Right atrium auricular region (tissue), 2 donors: Measurements from ENCODE around the gene CSMD2. TPM values are rescaled to one million over a fixed set of nuclear protein-coding genes. Genes with fewer than 3 reads are reported as not detected.

Experiments
- DNase-seq: peaks from one replicate; pipeline ENCODE4 v3.0.0-alpha.2; 2019; ENCODE audit warnings: low spot score
- H3K27ac ChIP-seq, 2 donors: fragments of 200-600 bp; sonication (generic); 1 replicate in 1 of 2; 2 replicates in 1 of 2; pipeline ENCODE4 v1.5.1; 2016 to 2019
- H3K27me3 ChIP-seq, 2 donors: fragments of 200-600 bp; sonication (generic); one replicate each; pipeline versions ENCODE4 v1.5.1 to v1.6.0; 2017 to 2019
- H3K36me3 ChIP-seq: fragments of 200-600 bp; sonication (generic); one replicate; pipeline ENCODE4 v1.5.1; 2016
- H3K4me1 ChIP-seq, 2 donors: fragments of 200-600 bp; sonication (generic); one replicate each; pipeline versions ENCODE4 v1.5.1 to v1.6.0; 2017 to 2019
- H3K4me3 ChIP-seq, 2 donors: fragments of 200-600 bp; sonication (generic); 1 replicate in 1 of 2; 2 replicates in 1 of 2; pipeline ENCODE4 v1.5.1; 2017 to 2019; ENCODE audit warnings: mild to moderate bottlenecking in 1 of 2, moderate library complexity in 1 of 2
- H3K9me3 ChIP-seq, 2 donors: fragments of 200-600 bp; sonication (generic); one replicate each; pipeline ENCODE4 v1.5.1; 2019
- total RNA-seq, 2 donors: library from RNA; depleted of rRNA; stranded (reverse); fragments of >200 nt; gene quantifications; one replicate each; pipeline ENCODE4 v1.1.0, GENCODE V29; 2016
- TF ChIP-seq, protein P1 (sequence below), 2 donors: fragments of 200-600 bp; sonication (generic); IDR thresholded peaks; one replicate each; pipeline ENCODE4 v1.5.1; 2019; ENCODE audit warnings: antibody characterized with exemption in 2 of 2

Gene CSMD2
- total RNA-seq, 2 donors from 2014 or later: 0.39 to 0.44 TPM

- Histone ChIP-seq H3K36me3 (no peaks in the 10 kb centered on the region), H3K27me3 (peaks cover 0 to 8% of the 10 kb centered on the region in 2 donors), H3K27ac (no peak overlapping the region), H3K4me3 (no peak overlapping the region), H3K9me3 (no peaks in the 10 kb centered on the region), H3K4me1 (peaks cover 0 to 8% of the 10 kb centered on the region in 2 donors)
- no peak for DNase-seq
- TF ChIP-seq, protein P1, sequence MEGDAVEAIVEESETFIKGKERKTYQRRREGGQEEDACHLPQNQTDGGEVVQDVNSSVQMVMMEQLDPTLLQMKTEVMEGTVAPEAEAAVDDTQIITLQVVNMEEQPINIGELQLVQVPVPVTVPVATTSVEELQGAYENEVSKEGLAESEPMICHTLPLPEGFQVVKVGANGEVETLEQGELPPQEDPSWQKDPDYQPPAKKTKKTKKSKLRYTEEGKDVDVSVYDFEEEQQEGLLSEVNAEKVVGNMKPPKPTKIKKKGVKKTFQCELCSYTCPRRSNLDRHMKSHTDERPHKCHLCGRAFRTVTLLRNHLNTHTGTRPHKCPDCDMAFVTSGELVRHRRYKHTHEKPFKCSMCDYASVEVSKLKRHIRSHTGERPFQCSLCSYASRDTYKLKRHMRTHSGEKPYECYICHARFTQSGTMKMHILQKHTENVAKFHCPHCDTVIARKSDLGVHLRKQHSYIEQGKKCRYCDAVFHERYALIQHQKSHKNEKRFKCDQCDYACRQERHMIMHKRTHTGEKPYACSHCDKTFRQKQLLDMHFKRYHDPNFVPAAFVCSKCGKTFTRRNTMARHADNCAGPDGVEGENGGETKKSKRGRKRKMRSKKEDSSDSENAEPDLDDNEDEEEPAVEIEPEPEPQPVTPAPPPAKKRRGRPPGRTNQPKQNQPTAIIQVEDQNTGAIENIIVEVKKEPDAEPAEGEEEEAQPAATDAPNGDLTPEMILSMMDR (IDR thresholded peaks at IDR 0.05): no peak
These were observed 10.7 kb upstream of the CSMD2 start for GRCh38 chr1:34175744-34176143.

DNA sequence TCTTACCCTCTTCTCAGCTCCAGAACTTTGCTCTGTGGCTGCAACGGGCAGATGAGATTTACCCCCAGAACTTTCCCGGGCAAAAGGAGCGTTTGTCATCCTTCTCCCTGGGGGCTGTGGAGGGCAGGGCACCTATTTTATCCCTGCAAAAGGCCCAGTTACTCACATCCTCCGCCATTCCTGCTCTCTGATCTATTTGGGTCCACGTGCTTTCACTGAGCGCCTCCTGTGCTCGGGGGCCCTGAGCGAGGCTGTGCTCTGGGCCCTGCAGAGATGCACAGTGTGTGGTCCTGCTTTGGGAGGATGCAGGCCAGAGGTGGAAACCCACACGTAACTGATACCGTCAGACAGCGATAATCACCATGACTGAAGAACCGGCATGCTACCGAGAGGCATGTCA is 2.4 kb upstream of the CSMD2 start:
- Histone ChIP-seq H3K36me3 (no peaks in the 10 kb centered on the region), H3K27ac (no peak overlapping the region), H3K4me1 (peaks cover 0 to 44% of the 10 kb centered on the region in 2 donors), H3K4me3 (no peak overlapping the region), H3K9me3 (no peaks in the 10 kb centered on the region), H3K27me3 (peaks cover 6 to 23% of the 10 kb centered on the region in 2 donors)
- no peak for DNase-seq
- TF ChIP-seq, protein P1 (IDR thresholded peaks at IDR 0.05): no peak

DNA sequence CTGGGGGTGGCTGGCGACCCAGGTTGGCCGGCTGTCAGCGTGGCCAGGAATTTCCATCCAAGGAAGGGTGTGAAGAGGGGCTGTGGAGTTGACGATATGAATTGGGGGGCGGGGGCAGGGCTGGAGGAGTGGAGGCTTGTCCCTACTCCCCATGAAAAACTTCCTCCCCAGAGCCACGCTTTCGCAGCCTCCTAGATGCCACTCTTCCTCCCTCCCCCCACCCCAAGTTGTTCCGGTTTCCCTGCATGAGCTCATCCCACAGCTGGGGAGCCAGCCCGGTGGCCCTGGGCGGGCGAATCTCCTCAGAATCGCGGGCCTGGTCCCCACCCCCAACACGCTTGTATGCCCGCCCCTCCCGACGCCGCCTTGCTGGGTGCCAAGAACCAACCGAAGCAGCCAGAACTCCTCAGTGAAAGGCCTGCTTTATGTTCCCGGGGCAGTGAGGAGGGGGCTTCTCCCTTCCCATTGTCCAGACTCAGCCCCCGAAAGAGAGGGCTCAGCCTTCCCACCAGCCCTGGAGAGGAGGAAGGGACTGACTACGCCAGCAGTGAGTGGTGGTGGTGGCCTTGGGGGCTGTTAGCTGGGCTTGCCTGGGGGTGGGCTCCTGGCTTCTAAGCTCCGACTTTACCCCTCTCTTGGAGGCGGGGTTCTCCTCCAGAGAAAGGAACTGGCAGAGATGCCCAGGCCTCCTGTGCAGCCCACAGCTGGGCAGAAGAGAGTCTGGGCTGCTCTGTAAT is 1.8 kb upstream of the CSMD2 start:
- no peak for DNase-seq
- Histone ChIP-seq H3K4me1 (peaks cover 0 to 44% of the 10 kb centered on the region in 2 donors), H3K27ac (no peak overlapping the region), H3K4me3 (peak overlapping the region in 1 of 2 donors; percentile 31), H3K36me3 (no peaks in the 10 kb centered on the region), H3K27me3 (peaks cover 6 to 23% of the 10 kb centered on the region in 2 donors), H3K9me3 (no peaks in the 10 kb centered on the region)
- TF ChIP-seq, protein P1 (IDR thresholded peaks at IDR 0.05): no peak

GRCh38 chr1:34166191-34166624 is 1.2 kb upstream of the CSMD2 start:
- H3K36me3 ChIP-seq: no peaks in the 10 kb centered on the region
- TF ChIP-seq, protein P1 (IDR thresholded peaks at IDR 0.05): no peak
- DNase-seq: no peak
- H3K27ac ChIP-seq: no peak overlapping the region
- H3K4me1 ChIP-seq: peaks cover 0 to 44% of the 10 kb centered on the region in 2 donors
- peaks cover 6 to 23% of the 10 kb centered on the region in 2 donors for H3K27me3 ChIP-seq
- H3K4me3 ChIP-seq: peak overlapping the region in 1 of 2 donors; percentile 31
- no peaks in the 10 kb centered on the region for H3K9me3 ChIP-seq

DNA sequence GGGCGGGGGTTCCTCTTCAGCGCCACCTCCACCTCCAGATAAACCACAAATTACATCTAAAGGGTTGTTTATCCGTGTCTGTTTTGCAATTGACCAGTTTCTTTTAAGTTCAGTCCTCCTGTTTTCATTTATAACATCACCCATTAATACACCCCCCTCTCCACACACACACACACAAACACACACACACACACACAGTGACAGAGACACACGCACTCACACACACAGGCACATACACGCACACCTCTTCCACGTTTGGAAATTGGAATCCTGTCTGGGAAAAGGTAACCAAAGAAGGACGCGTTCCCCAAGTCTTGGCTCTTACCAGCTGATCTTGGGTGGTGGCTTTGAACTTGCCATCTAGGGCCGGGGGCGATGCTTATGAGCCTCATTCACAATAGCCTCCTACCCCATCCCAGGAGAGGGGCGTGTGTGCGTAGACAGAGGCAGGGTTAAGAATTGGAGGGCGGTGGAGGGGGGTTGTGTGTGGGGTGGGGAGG is 442 bp upstream of the CSMD2 start:
- H3K4me1 ChIP-seq: peaks cover 0 to 44% of the 10 kb centered on the region in 2 donors
- peak overlapping the region in 1 of 2 donors; percentile 47 for H3K4me3 ChIP-seq
- no peaks in the 10 kb centered on the region for H3K36me3 ChIP-seq
- TF ChIP-seq, protein P1 (IDR thresholded peaks at IDR 0.05): no peak
- H3K27me3 ChIP-seq: peaks cover 6 to 23% of the 10 kb centered on the region in 2 donors
- H3K27ac ChIP-seq: no peak overlapping the region
- no peak for DNase-seq
- no peaks in the 10 kb centered on the region for H3K9me3 ChIP-seq
